ENCODE results near the gene EDN1. TPM values are rescaled to one million over a fixed set of nuclear protein-coding genes. Genes with fewer than 3 reads are reported as not detected.

The EDN1 gene
- total RNA-seq (1 to 10 TPM; 1.3 to 5.8 (median 2.0) TPM), polyA plus RNA-seq (4.2 TPM)
- long read RNA-seq, donor 1, partial matches to known transcripts = 0 of 3 reads
- long read RNA-seq, donor 1, other reads (novel, unspliced or antisense) = 2 of 3 reads
- long read RNA-seq, donor 2, partial matches to known transcripts = 0 of 2 reads
- long read RNA-seq, donor 2, other reads (novel, unspliced or antisense) = 0 of 2 reads
- long read RNA-seq, donor 3, partial matches to known transcripts = 0 of 4 reads
- long read RNA-seq, donor 3, other reads (novel, unspliced or antisense) = 2 of 4 reads
- long read RNA-seq, donor 4 = 0 reads

DNA sequence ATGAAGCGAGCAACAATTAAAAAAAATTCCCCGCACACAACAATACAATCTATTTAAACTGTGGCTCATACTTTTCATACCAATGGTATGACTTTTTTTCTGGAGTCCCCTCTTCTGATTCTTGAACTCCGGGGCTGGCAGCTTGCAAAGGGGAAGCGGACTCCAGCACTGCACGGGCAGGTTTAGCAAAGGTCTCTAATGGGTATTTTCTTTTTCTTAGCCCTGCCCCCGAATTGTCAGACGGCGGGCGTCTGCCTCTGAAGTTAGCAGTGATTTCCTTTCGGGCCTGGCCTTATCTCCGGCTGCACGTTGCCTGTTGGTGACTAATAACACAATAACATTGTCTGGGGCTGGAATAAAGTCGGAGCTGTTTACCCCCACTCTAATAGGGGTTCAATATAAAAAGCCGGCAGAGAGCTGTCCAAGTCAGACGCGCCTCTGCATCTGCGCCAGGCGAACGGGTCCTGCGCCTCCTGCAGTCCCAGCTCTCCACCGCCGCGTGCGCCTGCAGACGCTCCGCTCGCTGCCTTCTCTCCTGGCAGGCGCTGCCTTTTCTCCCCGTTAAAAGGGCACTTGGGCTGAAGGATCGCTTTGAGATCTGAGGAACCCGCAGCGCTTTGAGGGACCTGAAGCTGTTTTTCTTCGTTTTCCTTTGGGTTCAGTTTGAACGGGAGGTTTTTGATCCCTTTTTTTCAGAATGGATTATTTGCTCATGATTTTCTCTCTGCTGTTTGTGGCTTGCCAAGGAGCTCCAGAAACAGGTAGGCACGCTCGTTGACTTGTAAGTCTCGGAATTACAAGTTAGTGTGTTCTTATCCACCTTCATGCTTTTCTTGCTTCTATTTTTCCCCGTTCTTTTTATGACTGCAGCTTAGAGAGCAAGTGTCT lies at the start of gene EDN1:
EDN1 (plus strand) TSS at position 429 of the 888 bp plus-strand sequence; CDS start at position 698, 269 bp downstream.
- Histone ChIP-seq H3K9me3 (ENCODE audit: control insufficient read depth, low read length) (no peaks in the 10 kb centered on the region), H3K27me3 (ENCODE audit: control insufficient read depth, insufficient read depth) (no peaks in the 10 kb centered on the region), H3K27ac (ENCODE audit: low read length) (peak within 1 kb of the TSS; percentile 66), H3K4me1 (ENCODE audit: control insufficient read depth, insufficient read depth, low read length) (no peaks in the 10 kb centered on the region), H3K4me3 (ENCODE audit: low read length) (peak within 1 kb of the TSS; percentile 72)
- ATAC-seq = peak; percentile 91 to 94
- 2% methylated on average over 38 of the region's 38 CpGs for WGBS
- DNase-seq = peak; percentile 80 to 90 (median 89)
- intact Hi-C loops (cut with DNase I) = loop anchor here (2.0 to 10.0 kb wide), 4 partner anchors 312 to 633 kb away; no protein-coding TSS in a partner anchor

- H3K27me3 ChIP-seq (ENCODE audit: control insufficient read depth, insufficient read depth) = no peaks in the 10 kb centered on the region
- no peak for DNase-seq
Measured at GRCh38 chr6:12241493-12242175, 48.5 kb upstream of the EDN1 start.

DNA sequence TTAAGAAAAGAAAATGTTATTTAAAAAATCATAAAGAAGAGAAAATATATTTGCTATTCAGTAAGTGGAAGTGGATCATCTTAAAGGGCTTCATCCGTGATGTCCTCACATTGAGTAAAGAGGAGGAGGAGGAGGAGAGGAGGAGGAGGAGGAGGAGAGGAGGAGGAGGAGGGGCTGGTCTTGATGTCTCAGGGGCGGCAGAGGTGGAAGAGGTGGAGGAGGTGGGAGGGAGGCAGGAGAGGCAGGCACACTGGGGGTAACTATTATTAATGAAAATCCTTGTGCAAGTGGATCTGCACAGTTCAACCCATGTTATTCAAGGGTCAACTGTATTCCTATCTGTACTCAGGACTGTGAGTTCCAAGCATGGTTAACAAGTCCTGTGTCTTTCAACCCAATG lies 47.0 kb upstream of the EDN1 start:
- intact Hi-C loops (cut with DNase I) = no loop called here
- Histone ChIP-seq H3K27me3 (ENCODE audit: control insufficient read depth, insufficient read depth) (no peaks in the 10 kb centered on the region), H3K4me3 (ENCODE audit: low read length) (no peak overlapping the region), H3K4me1 (ENCODE audit: control insufficient read depth, insufficient read depth, low read length) (peaks cover 4% of the 10 kb centered on the region), H3K9me3 (ENCODE audit: control insufficient read depth, low read length) (no peaks in the 10 kb centered on the region), H3K27ac (ENCODE audit: low read length) (no peak overlapping the region)
- no peak for ATAC-seq
- DNase-seq = no peak
- 87% methylated on average over 2 of the region's 2 CpGs for whole genome bisulfite sequencing

More at GRCh38 chr6:12241493-12242175, 48.5 kb upstream of the EDN1 start:
- Histone ChIP-seq H3K9me3 (ENCODE audit: control insufficient read depth, low read length) (no peaks in the 10 kb centered on the region), H3K4me1 (ENCODE audit: control insufficient read depth, insufficient read depth, low read length) (peaks cover 4% of the 10 kb centered on the region), H3K4me3 (ENCODE audit: low read length) (no peak overlapping the region), H3K27ac (ENCODE audit: low read length) (no peak overlapping the region)
- intact Hi-C loops (cut with DNase I) = no loop called here
- ATAC-seq = peak in 1 of 2 donors; percentile 40
- 81% methylated on average over 3 of the region's 3 CpGs for WGBS

- WGBS = 39% methylated on average over 1 of the region's 1 CpG
- intact Hi-C loops (cut with DNase I) = no loop called here
- no peak for DNase-seq
- ATAC-seq = peak in 1 of 2 donors; percentile 45
- H3K9me3 ChIP-seq (ENCODE audit: control insufficient read depth, low read length) = no peaks in the 10 kb centered on the region
- H3K4me1 ChIP-seq (ENCODE audit: control insufficient read depth, insufficient read depth, low read length) = peaks cover 4% of the 10 kb centered on the region
- H3K4me3 ChIP-seq (ENCODE audit: low read length) = no peak overlapping the region
- H3K27ac ChIP-seq (ENCODE audit: low read length) = no peak overlapping the region
- no peaks in the 10 kb centered on the region for H3K27me3 ChIP-seq (ENCODE audit: control insufficient read depth, insufficient read depth)
Measured at GRCh38 chr6:12245360-12245759, 44.8 kb upstream of the EDN1 start.

- WGBS = 45% methylated on average over 6 of the region's 6 CpGs
- Histone ChIP-seq H3K9me3 (ENCODE audit: control insufficient read depth, low read length) (no peaks in the 10 kb centered on the region), H3K4me1 (ENCODE audit: control insufficient read depth, insufficient read depth, low read length) (peaks cover 4% of the 10 kb centered on the region), H3K27me3 (ENCODE audit: control insufficient read depth, insufficient read depth) (no peaks in the 10 kb centered on the region), H3K27ac (ENCODE audit: low read length) (no peak overlapping the region), H3K4me3 (ENCODE audit: low read length) (no peak overlapping the region)
- intact Hi-C loops (cut with DNase I) = no loop called here
- ATAC-seq (peak; percentile 48 to 93), DNase-seq (no peak)
Measured at GRCh38 chr6:12245763-12246718, 44.1 kb upstream of the EDN1 start.

GRCh38 chr6:12246900-12247299 lies 43.3 kb upstream of the EDN1 start:
- Histone ChIP-seq H3K9me3 (ENCODE audit: control insufficient read depth, low read length) (no peaks in the 10 kb centered on the region), H3K4me1 (ENCODE audit: control insufficient read depth, insufficient read depth, low read length) (peaks cover 4% of the 10 kb centered on the region), H3K27ac (ENCODE audit: low read length) (no peak overlapping the region), H3K27me3 (ENCODE audit: control insufficient read depth, insufficient read depth) (no peaks in the 10 kb centered on the region), H3K4me3 (ENCODE audit: low read length) (no peak overlapping the region)
- ATAC-seq (no peak), DNase-seq (no peak)
- intact Hi-C loops (cut with DNase I) = no loop called here
- 97% methylated on average over 2 of the region's 2 CpGs for WGBS

DNA sequence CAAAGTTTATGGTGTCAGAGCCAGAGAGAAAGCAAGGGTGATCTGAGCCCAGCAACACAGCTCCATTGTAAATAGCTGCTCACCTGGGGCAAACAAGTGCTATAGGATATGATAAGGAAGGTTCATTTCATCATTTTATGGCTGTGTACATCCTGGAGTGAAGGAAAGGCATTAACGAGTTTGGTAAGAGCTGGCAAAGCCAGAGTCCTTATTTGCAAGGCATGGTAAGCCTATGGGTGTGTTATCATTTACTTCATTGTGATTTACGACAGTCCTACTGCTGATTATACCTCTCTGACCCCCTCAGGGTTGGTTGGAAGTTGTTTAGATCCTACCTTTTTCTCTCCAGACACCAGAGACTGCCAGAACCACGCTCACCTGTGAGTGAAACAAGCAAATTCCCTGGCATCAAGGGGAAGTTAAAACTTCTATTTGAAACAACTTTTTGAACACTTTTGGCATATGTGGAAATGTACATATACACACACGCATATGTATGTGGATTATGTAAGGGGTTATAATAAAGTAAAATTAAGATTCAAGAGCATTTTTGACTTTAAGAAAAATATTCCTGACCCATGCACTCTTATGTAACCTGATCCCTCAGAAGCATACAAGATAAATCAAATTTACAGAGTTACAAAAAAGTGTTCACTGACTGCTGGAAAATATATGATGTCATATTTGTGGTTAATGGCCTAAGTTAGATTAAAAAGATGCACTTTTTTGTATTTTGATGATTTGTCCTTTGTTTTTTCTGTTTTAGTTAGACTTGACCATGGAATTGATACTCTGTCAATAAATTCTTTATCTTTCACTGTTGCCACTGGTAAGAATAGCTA lies 40.4 kb upstream of the EDN1 start:
- DNase-seq (no peak), ATAC-seq (no peak)
- intact Hi-C loops (cut with DNase I) = no loop called here
- H3K27me3 ChIP-seq (ENCODE audit: control insufficient read depth, insufficient read depth) = no peaks in the 10 kb centered on the region
- no peaks in the 10 kb centered on the region for H3K9me3 ChIP-seq (ENCODE audit: control insufficient read depth, low read length)
- H3K27ac ChIP-seq (ENCODE audit: low read length) = no peak overlapping the region
- H3K4me3 ChIP-seq (ENCODE audit: low read length) = no peak overlapping the region
- WGBS = 85% methylated on average over 4 of the region's 4 CpGs
- H3K4me1 ChIP-seq (ENCODE audit: control insufficient read depth, insufficient read depth, low read length) = peaks cover 4% of the 10 kb centered on the region

DNA sequence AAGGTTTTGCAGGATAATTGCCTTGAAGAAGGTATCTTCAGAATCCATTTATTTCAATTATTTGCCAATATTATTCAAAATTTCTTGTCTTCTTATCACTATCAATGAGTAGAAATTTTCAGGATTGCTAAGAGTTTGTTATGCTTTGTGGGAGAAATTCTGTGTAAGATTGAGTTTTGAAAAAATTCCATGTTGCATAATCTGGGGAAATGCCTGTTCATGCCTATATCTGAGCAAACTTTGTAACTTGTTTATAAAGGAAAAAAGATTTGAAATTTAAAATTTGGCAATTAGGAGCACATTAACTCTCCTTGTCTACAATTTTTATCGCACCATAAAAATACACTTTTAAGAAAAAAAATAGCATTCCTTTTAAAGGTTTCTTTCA lies 39.8 kb upstream of the EDN1 start:
- Histone ChIP-seq H3K4me1 (ENCODE audit: control insufficient read depth, insufficient read depth, low read length) (peaks cover 4% of the 10 kb centered on the region), H3K4me3 (ENCODE audit: low read length) (no peak overlapping the region), H3K27me3 (ENCODE audit: control insufficient read depth, insufficient read depth) (no peaks in the 10 kb centered on the region), H3K27ac (ENCODE audit: low read length) (no peak overlapping the region), H3K9me3 (ENCODE audit: control insufficient read depth, low read length) (no peaks in the 10 kb centered on the region)
- no peak for ATAC-seq
- WGBS = 95% methylated on average over 1 of the region's 1 CpG
- no peak for DNase-seq
- intact Hi-C loops (cut with DNase I) = no loop called here

GRCh38 chr6:12254210-12254609 lies 36.0 kb upstream of the EDN1 start:
- Histone ChIP-seq H3K4me3 (ENCODE audit: low read length) (no peak overlapping the region), H3K4me1 (ENCODE audit: control insufficient read depth, insufficient read depth, low read length) (no peaks in the 10 kb centered on the region), H3K27ac (ENCODE audit: low read length) (no peak overlapping the region), H3K9me3 (ENCODE audit: control insufficient read depth, low read length) (no peaks in the 10 kb centered on the region), H3K27me3 (ENCODE audit: control insufficient read depth, insufficient read depth) (peaks cover 2% of the 10 kb centered on the region)
- no peak for DNase-seq
- no peak for ATAC-seq
- intact Hi-C loops (cut with DNase I) = no loop called here
- WGBS = 75% methylated on average over 5 of the region's 5 CpGs

Data from right cardiac atrium (tissue), 5 donors.